Measurements from ENCODE around the gene FTCDNL1. TPM values are rescaled to one million over a fixed set of nuclear protein-coding genes. Genes with fewer than 3 reads are reported as not detected.

FTCDNL1 gene
- polyA plus RNA-seq, 1 of the 3 experiments (the other 2 are of a cell fraction), result not detected

- no peak for TF ChIP-seq REST (IDR thresholded peaks at IDR 0.05; ENCODE audit: low read depth, low read length)
- TF ChIP-seq YY1 (IDR thresholded peaks at IDR 0.05; ENCODE audit: low read depth), result no peak
- TF ChIP-seq SMC3 (IDR thresholded peaks at IDR 0.05; ENCODE audit: low read depth, low read length), result peak; percentile 10; the same call in 1 of the 2 replicates
These were observed at the start of gene FTCDNL1 (continued) for GRCh38 chr2:199850718-199851500.

DNA sequence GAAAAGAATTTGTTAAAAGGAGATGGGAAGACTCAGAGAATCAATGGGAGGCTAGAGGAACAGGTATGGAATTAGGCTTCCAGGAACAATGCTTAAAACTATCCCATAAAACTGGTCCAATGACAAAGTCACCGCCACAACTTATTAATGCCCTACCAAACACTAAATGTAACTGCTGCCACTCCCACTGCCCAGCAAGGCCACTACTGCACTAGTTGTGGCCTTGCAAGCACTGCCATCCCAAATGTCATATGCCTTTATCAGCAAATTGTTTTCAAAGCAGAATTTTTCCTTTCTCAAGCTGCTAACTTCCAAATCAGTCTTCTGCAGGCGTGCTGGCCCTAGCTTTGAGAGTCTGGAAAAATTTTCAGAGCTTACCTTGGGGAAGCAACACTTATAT is 45.6 kb upstream of the FTCDNL1 start:
- no peaks in the 10 kb centered on the region for H3K4me1 ChIP-seq (ENCODE audit: control insufficient read depth in 1 of 2, insufficient read depth in 2 of 2, low read depth in 1 of 2, low read length in 1 of 2)
- no peaks in the 10 kb centered on the region for H3F3A ChIP-seq (replicated peaks; ENCODE audit: insufficient read depth)
- TF ChIP-seq YY1 (IDR thresholded peaks at IDR 0.05; ENCODE audit: low read depth), result no peak
- no peak for TF ChIP-seq RFX5 (IDR thresholded peaks at IDR 0.05; ENCODE audit: low read length)
- TF ChIP-seq SMC3 (IDR thresholded peaks at IDR 0.05; ENCODE audit: low read depth, low read length), result no peak
- no peak for TF ChIP-seq CHD2 (IDR thresholded peaks at IDR 0.05; ENCODE audit: low read length, partially characterized antibody)
- TF ChIP-seq EZH2phosphoT487 (IDR thresholded peaks at IDR 0.05; ENCODE audit: borderline replicate concordance, low read depth), result no peak
- TF ChIP-seq EP300 (IDR thresholded peaks at IDR 0.05; ENCODE audit: borderline replicate concordance in 1 of 2, low read depth in 1 of 2, low read length in 1 of 2), result no peak
- TF ChIP-seq MEF2A (IDR thresholded peaks at IDR 0.05; ENCODE audit: borderline replicate concordance, low read depth), result no peak
- TF ChIP-seq ZBTB33 (IDR thresholded peaks at IDR 0.05; ENCODE audit: borderline replicate concordance, low read depth), result no peak
- TF ChIP-seq USF2 (IDR thresholded peaks at IDR 0.05; ENCODE audit: borderline replicate concordance, low read depth, low read length), result no peak
- no peak for TF ChIP-seq FOSL2 (IDR thresholded peaks at IDR 0.05; ENCODE audit: borderline replicate concordance, low read depth)
- no peak for TF ChIP-seq PBX3 (IDR thresholded peaks at IDR 0.05)
- no peak for TF ChIP-seq TAF1 (IDR thresholded peaks at IDR 0.05; ENCODE audit: borderline replicate concordance, low read depth, low read length)
- no peak for TF ChIP-seq GABPA (IDR thresholded peaks at IDR 0.05; ENCODE audit: low read depth)
- no peak for TF ChIP-seq GATA2 (CRISPR knock-in tag; IDR thresholded peaks at IDR 0.05)
- TF ChIP-seq TEAD4 (IDR thresholded peaks at IDR 0.05; ENCODE audit: borderline replicate concordance, insufficient read depth), result no peak
- TF ChIP-seq, protein P1, sequence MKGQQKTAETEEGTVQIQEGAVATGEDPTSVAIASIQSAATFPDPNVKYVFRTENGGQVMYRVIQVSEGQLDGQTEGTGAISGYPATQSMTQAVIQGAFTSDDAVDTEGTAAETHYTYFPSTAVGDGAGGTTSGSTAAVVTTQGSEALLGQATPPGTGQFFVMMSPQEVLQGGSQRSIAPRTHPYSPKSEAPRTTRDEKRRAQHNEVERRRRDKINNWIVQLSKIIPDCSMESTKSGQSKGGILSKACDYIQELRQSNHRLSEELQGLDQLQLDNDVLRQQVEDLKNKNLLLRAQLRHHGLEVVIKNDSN (IDR thresholded peaks at IDR 0.05; ENCODE audit: borderline replicate concordance, low read depth), result no peak
- no peak for TF ChIP-seq FOXJ3 (CRISPR knock-in tag; IDR thresholded peaks at IDR 0.05)
- TF ChIP-seq ELF1 (IDR thresholded peaks at IDR 0.05), result no peak
- no peaks in the 10 kb centered on the region for H3K36me3 ChIP-seq (replicated peaks in 1 of 2; ENCODE audit: control insufficient read depth in 1 of 2, insufficient read depth in 2 of 2, low read length in 1 of 2)
- no peaks in the 10 kb centered on the region for H3K27me3 ChIP-seq (ENCODE audit: insufficient read depth)
- CTCF ChIA-PET, result interaction anchor here (0.9 kb wide), 1 partner anchor 1583 kb away, joined by 3 read pairs; no protein-coding TSS in a partner anchor
- no peaks in the 10 kb centered on the region for H3K9me2 ChIP-seq
- H3K27ac ChIP-seq (ENCODE audit: low read depth in 2 of 2, low read length in 1 of 2), result no peak overlapping the region
- no peaks in the 10 kb centered on the region for H3K79me2 ChIP-seq (ENCODE audit: insufficient read depth)
- H4K20me1 ChIP-seq (ENCODE audit: insufficient read depth), result no peaks in the 10 kb centered on the region
- POLR2A ChIA-PET, result no interaction called here
- WGBS (ENCODE audit: low lambda C conversion rate), result 23% methylated on average over 2 of the region's 2 CpGs
- H3K9me3 ChIP-seq, result no peaks in the 10 kb centered on the region
- no peak overlapping the region for H3K9ac ChIP-seq
- H3K4me2 ChIP-seq, result no peak overlapping the region
- no peak overlapping the region for H3K4me3 ChIP-seq (ENCODE audit: low read depth in 2 of 2, low read length in 1 of 2)
- H2AFZ ChIP-seq (ENCODE audit: low read depth), result no peak overlapping the region
- DNase-seq, result no peak

Data from SK-N-SH (cell line).